T-helper 1 cell treated with Interleukin-12 subunit alpha and Interleukin-12 subunit beta and Interleukin-4 antibody, amounts not matched to agents 30 ng/mL and 1 ng/mL, for 36 hours (primary cell): Measurements from ENCODE around the gene MMP11. TPM values are rescaled to one million over a fixed set of nuclear protein-coding genes. Genes with fewer than 3 reads are reported as not detected.

Experiments used
- intact Hi-C: fragments of 100-400 bp; cut with micrococcal nuclease; formaldehyde crosslinking; loops from one replicate; pipeline ENCODE4 v1.15.1; 2024
- total RNA-seq: library from RNA; stranded (reverse); gene quantifications from 2 replicates; pipeline ENCODE4 v1.2.3, GENCODE V29; 2022

MMP11 gene
- total RNA-seq, 1 donor from 2014 or later, result 0.27 TPM

DNA sequence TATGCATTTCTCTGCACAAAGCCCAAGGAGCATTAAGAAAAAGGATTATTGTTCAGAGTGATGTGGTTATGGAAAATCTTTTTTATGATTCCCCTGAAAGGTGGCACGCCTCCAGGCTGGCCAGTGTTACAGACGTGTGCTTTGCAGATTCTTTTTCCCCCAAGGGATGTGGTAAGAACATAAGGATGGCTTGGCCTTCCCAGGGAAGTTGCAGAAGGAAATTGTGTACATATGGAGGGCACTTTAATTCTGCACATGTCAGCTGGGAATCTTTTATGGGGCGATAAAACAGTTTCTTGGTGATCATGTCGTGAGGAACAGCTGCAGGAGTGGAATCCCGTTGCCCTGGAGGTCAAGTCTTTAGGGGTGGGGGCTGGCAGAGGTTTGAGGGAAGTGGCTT, 23.8 kb downstream of the MMP11 start:
- intact Hi-C loops, result no loop called here

- intact Hi-C loops, result no loop called here
Observed at GRCh38 chr22:23800297-23801237, 27.9 kb downstream of the MMP11 start.

- intact Hi-C loops, result no loop called here
Observed at GRCh38 chr22:23801238-23801821, 28.7 kb downstream of the MMP11 start.

DNA sequence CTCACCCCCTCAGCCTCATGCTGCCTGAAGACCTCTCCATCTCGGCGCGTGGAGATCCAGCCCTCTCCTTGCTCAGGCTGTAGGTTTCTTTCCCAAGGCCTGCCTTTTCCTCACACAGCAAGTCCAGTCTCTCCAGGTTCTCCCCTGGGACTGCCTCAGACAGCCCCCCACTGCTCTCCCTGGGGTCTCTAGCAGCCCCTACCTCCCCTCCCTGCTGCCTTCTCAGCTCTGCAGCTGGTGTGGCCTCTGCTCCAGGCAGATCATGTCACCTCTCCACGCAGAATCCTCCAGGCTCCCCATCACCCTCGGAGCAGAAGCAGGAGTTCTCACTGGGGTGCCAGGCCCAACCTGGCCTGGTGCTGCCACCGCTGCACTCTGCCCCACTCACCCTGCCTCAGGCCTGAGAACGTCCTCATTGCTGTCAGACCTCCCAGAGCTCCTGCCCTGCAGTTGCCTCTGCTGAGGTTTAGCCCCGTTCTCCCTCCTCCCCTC, 29.3 kb downstream of the MMP11 start:
- intact Hi-C loops, result no loop called here

DNA sequence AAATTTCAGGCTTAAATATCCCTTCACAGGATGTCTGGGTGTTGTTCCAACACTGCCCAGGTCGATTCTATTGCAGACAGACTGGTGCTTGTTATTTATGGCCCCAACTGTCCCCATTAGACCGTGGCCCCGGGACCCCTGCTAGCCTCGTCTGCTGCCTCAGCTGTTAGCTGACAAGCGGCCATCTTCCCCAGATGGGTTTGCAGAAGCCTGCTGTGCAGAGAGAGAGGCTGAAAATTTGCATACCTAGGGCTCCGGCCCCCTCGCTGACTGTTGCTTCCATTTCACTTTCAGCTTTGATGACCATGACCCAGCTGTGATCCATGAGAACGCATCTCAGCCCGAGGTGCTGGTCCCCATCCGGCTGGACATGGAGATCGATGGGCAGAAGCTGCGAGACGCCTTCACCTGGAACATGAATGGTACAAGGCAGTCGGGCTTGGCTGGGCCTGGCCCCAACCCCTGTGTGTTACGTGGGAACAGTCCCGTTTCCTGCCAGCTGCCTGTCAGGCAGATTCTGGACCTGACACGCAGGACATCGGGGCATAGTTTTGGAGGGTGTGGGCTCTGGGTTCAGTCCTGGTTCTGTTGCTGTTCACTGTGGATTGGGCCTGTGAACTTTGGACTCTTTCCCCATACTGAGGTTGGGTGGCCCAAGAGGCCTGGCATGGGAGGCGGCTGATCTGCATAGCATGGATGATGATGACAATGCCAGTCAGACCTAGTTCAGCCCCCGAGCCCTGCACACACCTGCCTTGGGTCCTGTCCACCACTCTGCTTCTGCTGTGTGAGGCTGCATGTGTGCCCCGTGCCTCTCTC, 30.6 kb downstream of the MMP11 start:
- intact Hi-C loops, result no loop called here

DNA sequence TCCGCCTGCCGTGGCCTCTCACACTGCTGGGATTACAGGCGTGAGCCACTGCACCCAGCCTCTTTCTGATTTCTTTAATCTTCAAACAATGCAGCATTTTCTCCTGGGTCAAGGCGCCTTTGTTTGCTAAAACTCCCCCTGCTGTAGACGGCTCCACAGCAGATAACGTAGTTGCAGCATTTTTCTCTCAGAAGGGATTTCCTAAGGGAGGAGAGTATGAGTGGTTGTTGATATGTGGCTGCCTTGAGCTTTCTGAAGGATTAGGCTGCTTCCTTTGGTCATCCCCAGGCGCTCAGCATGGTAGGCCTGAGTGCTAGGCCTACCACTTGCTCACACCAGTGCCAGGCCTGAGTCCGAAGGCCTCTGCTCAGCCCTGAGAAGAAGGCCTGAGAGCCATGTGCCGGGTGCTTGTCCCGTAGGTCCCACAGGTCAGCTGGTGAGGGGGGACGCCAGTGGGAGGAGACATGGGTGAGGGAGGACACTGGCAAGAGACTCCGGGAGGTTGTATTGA, 32.2 kb downstream of the MMP11 start:
- intact Hi-C loops, result no loop called here

GRCh38 chr22:23806837-23807236, 34.2 kb downstream of the MMP11 start:
- intact Hi-C loops, result no loop called here

DNA sequence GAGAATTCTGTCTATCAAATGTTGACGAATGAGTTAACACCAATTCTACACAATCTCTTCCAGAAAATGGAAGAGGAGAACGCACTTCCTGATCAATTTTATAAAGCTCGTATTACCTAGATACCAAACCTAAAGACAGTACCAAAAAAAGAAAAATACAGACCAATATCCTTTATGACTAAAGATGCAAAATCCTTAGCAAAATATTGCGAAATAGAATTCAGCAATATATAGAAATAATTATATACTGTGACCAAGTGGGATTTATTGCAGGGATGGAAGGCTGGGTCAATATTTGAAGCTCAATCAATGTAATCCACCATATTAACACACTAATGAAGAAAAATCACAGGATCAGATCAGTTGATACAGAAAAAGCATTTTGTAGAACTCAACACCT, 39.7 kb downstream of the MMP11 start:
- intact Hi-C loops, result no loop called here

DNA sequence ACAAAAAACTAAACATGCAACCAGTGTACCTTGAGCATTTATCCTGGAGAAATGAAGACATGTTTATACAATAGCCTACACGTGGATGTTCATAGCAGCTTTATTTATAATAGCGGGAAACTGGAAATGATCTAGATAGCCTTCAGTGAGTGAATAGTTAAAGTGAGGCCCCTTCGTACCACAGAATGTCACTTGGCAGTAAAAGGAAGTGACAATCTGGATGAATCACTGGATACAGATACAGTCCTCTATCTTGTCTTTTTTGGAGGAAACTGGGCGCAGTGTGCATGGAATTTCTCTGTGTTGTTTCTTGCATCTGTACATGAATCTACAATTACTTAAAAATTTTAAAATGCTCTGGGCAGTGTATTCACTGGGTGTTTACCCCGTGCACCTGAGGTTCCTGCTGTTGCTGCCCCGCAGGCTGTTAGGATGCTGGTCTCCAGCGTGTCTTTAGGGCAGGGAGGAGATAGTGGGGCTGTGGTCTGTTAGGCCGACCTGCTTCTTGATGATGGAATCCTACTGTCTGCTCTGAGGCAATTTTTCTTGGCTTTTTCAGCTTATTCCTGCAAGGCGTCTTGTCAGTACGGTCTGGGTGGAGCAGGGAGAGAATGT, 43.0 kb downstream of the MMP11 start:
- intact Hi-C loops, result no loop called here

- intact Hi-C loops, result no loop called here
Observed at GRCh38 chr22:23816156-23816976, 43.7 kb downstream of the MMP11 start.

DNA sequence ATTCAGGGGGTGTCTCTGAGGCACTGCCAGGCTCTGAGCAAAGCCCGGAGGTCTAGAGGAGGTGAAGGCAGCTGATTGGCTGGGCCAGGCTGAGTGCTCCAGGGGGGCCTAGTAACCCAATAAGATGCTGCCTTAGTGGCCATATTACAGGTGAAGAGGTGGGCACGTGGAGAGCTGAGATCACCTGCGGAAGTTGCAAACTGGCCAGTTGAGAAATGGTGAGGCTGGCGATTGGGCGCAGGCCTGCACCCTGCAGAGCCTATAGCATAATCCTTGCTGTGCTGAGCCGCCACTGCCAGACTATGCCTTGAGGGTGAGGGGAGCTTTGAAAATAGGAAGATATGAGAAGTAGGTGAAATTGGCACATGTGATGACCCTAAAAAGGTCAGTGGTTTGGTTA, 44.5 kb downstream of the MMP11 start:
- intact Hi-C loops, result no loop called here

DNA sequence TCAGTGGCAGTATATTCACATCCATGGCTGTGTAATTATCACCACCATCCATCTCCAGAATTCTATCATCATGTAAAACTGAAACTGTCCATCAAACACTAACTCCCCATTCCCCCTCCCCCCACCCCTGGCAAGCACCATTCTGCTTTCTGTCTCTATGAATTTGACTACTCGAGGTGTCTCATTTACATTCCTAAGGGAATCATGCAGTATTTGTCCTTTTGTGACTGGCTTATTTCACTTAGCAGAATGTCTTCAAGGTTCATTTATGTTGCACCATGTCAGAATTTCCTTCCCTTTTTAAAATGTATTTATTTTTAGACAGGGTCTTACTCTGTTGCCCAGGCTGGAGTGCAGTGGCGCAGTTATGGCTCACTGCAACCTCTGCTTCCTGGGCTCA, 45.9 kb downstream of the MMP11 start:
- intact Hi-C loops, result no loop called here

GRCh38 chr22:23820748-23821211, 48.1 kb downstream of the MMP11 start:
- intact Hi-C loops, result loop anchor here (1.0 kb wide), 1 partner anchor 33 kb away; no protein-coding TSS in a partner anchor

GRCh38 chr22:23822101-23822671, 49.5 kb downstream of the MMP11 start:
- intact Hi-C loops, result no loop called here

DNA sequence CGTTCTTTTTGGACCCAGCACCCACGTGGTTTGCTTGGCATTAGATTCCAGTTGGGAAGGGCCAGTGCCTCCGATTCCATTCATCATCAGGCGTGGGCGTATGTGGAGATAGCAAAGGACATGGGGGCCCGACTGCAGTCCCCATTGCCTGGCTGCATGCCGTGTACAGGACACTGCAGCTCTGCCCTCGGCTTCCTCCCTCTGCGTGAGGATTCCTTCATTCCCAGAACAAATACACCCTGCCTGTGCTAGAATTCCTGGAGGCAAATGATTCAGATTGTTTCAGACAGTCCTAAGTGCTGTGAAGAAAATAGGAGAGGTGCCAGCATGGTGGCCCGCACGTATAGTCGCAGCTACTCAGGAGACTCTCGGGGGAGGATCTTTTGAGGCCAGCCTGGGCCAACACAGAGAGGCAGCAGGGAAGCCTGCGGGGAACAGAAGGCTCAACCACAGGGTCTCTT, 50.7 kb downstream of the MMP11 start:
- intact Hi-C loops, result no loop called here

DNA sequence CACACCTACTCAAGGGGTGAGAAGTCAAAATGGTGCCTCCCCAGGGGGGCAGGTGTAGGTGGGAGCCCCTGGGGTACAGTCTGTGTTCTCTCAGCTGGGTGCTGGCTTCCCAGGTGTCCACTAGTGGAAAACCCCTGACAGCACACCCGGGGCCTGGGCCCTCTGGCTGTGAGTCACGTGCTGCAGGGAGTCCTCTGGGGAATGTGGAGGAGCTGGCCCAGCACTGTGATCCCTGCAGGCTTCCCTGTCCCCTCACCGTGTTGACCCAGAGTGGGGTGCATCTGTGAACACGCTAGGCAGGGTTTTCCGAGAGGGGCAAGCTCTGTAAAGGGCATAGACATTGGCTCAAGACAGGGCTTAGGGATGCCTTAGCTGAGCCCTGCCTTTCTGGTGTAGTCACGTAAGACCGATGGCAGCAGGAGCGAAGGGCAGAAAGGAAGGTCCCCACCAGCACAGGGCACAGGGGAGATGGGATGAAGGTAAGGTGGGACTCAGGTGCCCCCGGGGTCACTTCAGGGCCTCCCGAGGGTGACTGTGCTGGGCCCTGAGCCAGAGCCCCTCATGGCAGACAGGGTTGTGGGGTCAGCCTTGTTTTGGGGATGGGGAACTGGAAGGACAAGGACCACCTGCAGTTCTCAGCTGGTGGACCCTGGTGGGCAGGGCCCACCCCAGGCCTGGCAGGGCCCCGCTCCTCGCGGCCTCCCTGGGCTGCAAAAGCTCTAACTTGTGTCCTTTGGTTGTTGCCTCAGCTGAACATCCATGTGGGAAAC, 52.0 kb downstream of the MMP11 start:
- intact Hi-C loops, result no loop called here

- intact Hi-C loops, result no loop called here
Observed at GRCh38 chr22:23825246-23825905, 52.7 kb downstream of the MMP11 start.
